CD4-positive, alpha-beta T cell treated with Interleukin-6 at 100 ng/mL for 8 hours (primary cell): ENCODE results near the gene ARL5A.
A peak's percentile ranks its signal among the peaks of the same experiment; 100 is the strongest.
"Not testable (repeated sequence)": the region's sequence is repeated elsewhere in the genome, so short reads cannot be mapped to it uniquely, and the experiment has no call there.

Experiments
- DNase-seq: peaks from one replicate; pipeline ENCODE4 v3.0.0-alpha.2; 2020; ENCODE audit warnings: mixed read lengths, low spot score

Gene ARL5A, protein sequence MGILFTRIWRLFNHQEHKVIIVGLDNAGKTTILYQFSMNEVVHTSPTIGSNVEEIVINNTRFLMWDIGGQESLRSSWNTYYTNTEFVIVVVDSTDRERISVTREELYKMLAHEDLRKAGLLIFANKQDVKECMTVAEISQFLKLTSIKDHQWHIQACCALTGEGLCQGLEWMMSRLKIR

DNA sequence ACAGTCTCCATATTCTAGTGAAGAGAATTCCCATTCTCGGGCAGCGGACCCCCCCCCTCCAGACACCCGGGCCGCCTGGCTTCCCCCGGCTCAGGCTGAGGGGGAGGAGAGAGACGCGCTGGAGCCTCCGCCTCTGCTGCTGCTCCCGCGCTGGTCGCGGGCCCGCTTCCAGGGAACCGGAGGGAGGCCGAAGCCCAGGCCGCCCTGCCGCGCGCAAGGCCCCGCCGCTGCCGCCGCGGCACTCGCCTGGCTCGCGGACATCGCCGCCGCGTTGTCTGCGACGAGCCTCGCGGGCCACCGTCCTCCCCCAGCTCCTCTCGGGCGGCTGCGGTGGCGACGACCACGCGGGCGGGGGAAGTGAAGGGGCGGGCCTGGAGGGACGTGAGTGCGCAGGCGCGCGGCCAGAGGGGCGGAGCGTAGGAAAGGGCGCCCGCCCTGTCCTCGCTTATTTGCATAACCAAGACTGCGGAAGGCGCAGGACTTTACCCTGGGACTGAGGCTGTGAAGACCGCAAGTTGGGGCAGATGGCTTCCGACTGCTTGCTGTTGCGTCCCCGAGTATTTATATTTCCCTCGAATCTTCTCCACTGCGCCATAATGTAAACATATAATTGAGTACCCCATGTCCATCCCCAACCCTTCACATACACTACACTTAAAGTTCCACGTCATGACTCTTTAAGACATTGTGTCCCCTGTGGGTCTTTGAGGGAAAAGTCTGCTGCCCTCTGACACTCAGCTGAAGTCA, at the start of gene ARL5A:
Gene ARL5A, minus strand, starts transcription at position 279 of the 747 bp plus-strand sequence. Its CDS starts 245 bp downstream, at position 34.
- DNase-seq, result peak; percentile 94

DNA sequence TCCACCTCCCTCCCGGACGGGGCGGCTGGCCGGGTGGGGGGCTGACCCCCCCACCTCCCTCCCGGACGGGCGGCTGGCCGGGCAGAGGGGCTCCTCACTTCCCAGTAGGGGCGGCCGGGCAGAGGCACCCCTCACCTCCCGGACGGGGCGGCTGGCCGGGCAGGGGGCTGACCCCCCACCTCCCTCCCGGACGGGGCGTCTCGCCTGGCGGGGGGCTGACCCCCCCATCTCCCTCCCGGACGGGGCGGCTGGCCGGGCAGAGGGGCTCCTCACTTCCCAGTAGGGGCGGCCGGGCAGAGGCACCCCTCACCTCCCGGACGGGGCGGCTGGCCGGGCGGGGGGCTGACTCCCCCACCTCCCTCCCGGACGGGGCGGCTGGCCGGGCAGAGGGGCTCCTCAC, 47.4 kb upstream of the ARL5A start:
- not testable (repeated sequence) for DNase-seq

DNA sequence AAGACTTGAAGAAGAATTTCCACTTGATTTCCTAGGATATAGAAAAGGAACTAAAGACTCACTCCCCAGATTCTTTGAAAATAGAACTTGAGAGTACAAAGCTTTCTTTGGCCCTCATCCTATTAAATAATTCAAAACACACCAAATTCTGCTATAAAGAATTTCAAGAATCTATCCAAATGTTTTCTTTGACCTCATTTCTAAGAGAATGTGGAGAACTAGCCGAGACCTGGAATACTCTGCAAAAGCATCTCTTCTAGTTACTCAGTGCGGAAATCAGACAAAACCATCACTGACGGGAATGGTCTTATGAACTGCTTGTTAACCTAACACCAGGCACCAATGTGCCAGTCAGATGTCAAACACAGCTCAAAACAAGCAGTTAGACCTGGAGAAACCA, 44.2 kb upstream of the ARL5A start:
- no peak for DNase-seq

DNA sequence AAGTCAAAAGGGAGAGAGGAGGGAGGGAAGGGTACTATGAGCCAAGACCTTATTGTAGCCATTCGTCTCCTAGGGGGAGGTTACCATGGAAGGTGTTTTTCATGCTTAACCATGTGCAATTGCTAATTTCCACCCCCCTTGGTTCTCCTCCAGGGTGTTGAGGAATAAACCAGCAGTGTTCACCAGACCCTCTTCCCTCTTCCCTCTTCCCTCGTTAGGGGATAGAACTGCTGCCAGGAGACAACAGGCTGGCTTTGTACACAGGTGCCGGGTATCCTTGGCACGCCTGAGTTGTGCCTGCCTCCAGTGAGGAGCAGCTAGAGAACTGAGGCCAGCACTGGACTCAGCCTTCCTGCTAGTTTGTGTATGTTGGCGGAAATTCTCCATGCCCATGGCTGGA, 41.1 kb upstream of the ARL5A start:
- no peak for DNase-seq

DNA sequence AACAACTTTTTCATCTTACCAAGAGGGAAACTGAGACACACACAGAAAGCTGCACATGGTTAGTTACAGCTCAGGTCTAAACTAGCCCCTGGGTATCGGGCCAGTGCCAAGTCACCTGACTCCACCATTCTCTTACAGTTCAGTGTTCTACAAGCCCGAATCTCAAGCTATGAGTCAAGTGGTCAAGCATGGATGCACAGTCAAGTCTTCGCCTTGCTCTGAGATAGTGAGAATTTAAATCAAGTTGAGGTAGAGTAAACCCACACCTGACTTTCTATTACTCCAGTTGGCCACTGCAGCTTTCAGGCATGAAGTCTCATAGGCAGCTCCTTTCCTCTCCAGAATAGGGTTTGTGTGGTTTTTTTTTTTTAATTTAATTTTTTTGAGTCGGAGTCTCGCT, 34.5 kb upstream of the ARL5A start:
- DNase-seq, result no peak

DNA sequence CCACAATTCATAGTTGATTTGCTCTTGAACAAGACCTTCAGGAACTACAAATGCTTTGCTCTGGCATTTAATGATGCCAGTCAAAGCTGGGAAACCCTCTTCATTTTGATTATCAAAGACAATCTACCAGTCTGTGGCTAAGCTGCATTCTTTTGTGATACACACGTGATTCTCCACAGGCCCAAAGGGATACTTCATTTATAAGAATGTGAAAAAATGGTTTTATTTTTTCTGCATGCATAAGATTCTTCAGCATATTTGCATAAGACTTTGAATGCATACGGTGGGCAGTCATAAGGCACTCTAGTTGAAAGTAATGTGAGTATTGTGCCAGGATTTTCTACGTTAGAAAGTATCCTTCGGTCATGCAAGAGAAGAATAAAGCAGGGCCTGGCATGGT, 33.0 kb upstream of the ARL5A start:
- no peak for DNase-seq

DNA sequence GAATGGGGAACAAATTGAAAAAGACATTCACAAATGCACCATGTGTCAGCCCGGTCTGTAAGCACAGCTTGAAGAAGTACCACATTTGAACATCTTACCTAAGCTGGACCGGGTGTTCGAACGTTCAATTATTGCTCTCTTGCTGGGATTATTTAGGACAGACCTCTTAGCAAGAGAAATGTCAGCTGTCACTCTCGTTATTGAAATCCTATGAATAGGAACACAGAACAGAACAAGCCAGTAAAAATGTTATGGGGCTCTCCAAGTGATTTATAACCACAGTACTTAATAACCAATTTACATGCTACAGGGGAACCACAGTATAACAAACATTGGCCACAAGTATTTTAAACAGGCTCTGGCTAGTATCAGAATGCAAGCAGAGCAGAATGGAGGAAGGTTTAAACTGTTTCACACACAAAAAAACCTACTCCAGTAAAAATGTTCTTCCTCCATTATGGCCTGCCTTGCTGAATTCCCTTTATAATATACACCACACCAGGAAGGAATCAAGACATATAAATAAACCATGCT, 32.5 kb upstream of the ARL5A start:
- no peak for DNase-seq

DNA sequence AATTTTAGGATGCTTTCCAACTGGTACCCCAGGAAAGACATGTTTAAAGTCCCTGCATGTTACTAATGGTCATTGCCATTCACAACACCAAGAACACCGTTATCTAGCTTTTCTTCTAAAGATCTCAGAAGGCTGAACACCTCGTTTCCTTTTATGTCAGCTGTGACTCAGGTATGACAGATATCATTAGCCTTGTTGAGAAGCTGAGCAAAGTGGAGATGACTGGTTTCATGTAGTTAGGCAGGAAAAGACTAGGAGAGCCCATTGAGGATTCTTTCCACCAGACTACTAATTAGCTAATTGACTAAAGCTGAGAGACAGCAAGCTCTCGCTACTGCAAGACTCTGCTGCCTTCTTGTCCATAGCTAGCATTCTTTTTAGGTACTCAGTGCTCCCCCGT, 32.0 kb upstream of the ARL5A start:
- no peak for DNase-seq

DNA sequence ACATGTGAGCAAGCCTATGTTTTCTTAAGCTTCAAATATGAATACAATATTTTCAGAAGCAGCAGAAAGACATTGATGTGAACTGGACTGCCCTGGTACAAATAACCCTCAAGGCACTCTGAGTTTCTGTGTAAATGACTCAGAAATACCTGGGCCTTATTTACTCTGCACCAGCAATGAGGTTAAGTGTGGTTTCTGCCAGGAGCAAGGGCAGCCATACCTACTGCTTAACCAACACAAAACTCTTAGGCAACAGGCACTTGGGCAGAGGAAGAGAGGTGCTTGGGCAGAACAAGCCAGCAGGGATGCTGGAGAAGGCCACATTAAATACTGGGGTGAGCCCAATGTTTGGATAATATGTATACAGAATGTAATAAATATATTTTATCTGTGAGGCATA, 29.4 kb upstream of the ARL5A start:
- DNase-seq, result no peak

DNA sequence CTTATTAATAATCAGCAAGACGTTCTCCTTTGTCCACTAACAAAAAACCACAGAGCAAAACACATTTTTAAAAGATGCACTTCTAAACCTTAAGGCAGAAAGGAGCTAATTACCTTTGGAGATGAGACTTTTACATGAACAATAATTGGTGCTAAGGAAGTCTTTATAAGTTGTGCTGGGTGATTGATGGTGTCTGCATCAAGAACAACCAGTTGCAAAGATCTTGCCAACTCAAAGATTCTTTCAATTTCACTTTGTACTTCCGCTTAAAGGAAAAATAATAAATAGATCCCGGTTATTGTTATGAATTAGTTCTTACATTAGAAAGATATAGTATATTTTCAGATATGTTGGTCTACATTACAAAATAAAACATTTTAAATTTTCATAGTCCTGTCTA, 26.9 kb upstream of the ARL5A start:
- no peak for DNase-seq

DNA sequence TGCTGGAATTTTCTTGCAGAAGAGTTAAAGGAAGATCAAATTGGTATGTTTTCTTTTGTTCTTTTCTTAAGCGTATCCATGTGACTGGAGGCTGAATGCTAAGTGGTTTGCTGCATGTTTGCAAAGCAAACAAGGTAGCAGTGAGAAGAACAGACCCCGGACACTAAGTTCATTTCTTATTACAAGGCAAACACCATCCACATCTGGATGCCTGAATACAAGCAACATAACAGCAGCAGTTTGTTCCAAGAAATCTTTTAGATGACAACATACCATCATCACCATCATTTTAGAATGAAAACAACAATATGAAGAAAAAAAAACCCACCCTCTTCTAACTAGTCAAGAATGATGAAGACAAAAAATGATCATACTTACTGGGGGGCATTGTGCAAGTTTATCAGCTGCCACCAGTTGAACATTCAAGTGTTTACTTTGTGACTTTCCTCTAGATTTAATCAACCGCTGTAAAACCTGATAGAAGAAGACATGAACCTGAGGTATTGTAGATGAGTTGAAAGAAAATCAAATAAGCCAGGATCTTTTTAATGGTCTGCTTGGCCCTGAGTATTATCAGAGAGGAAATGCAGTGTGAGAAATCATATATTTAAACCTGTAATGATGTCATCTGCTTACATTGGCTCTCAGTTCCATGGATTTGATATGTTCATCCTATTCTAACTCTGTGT, 25.0 kb upstream of the ARL5A start:
- DNase-seq, result no peak

DNA sequence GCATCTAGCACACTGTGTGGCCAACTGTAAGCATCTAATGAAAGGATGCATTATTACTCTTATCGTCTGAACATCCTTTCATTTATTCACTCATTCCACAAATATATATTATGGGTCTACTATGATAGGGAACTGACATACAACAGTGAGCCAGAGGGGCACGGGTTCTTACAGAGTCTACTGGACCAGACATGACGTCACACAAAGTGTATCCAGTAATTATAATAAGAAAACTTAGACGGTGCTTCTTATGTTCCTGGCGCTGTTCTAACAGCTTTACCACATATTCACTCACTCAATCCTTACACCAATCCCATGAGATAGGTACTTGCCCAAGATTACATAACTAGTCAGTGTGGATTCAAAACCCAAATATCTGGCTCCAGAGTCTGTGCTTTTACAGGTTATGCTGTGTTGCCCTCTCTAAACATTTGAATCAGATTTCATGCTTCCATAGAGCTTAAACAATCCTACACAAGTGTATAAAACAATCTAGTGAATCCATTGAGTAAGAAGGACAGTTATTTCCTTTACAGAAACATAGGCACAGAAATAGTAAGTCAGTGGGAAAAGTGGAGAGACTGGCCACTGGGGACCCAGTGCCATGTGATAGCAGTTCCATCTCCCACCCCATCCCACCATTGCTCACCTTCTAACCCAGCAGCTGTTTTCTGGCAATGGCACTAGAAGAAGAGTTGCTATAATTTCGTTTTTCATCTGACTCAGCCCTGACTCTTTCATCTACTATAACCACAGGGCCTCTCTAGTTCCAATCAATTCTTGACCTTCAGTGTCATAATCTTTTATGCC, 24.2 kb upstream of the ARL5A start:
- no peak for DNase-seq

DNA sequence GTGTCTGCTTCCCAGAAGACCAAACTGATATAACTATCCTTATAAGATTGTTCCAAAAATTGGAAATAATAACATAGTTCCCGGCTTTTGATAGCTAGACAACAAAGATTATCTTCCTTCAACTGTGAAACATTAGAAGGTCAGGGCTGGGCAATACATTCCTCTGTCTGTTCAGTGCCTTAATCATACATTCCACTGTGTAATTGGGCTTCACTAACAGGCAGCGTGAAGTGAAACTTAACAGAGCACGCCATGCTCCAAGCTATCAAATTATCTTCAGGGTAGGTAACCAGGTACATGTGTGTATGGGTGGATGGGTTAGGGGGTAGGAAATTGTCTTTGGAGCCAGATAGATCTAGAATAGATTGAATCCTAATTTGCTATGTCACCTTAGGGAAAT, 23.5 kb upstream of the ARL5A start:
- DNase-seq, result no peak

DNA sequence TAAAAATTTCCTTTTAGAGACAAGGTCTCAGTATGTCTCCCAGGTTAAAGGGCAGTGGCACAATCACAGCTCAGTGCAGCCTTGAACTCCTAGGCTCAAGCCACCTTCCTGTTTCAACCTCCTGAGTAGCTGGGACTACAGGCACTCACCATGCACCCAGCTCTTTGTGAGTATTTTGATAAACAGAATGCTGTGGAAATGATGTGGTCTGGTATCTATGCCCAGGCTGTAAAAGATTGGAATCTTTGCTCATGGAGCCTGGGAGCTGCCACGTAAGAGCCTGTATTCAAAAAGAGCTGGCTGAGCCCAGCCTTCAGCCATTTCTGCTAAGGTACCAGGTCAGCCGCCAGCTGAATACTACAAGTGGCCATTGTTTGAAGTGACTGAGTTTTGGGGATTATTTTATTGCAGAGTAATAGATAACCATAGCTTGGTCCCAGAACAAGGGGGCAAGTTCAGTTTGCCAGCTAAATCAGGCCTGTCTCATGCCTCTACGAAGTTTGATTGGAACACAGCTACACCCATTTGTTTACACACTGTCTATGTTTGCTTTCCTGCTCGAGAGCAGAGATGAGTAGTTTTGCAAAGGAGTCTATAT, 21.3 kb upstream of the ARL5A start:
- no peak for DNase-seq

DNA sequence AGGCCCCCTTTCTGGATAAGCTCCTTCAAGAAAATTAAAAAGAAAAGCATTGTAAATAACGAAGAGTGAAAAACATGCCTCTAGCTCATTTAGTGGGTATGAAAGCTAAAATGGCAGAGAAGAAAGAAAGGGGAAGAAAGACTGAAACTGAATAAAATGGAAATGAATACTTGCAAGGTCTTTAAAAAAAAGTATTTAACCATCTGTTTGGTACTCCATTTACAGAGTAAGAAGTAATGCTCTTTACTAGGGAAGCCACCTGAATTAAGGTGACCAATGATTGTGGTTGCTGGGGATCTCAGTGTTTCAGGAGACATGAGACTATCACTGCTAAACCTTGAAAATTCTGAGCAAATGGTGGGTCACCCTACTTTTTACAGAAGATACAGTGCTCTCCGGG, 17.7 kb upstream of the ARL5A start:
- no peak for DNase-seq

DNA sequence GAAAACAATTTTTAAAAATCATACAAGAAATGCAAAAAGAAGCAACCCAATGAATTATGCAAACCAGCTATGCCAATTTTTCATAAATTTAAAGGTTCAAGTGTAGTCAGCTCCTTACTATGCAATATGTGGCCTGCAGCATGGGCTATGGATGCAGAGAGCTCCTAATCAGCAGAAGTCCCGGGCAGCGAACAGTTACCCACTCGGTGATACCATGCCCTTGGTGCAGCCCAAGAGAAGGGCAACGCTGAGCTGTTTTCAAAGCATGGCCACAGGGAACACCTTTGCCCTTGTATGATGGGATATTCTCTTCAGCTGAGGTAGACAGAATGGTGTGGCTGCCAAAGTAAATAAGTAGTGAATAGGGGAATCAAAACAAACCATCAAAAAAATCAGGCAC, 17.3 kb upstream of the ARL5A start:
- no peak for DNase-seq

DNA sequence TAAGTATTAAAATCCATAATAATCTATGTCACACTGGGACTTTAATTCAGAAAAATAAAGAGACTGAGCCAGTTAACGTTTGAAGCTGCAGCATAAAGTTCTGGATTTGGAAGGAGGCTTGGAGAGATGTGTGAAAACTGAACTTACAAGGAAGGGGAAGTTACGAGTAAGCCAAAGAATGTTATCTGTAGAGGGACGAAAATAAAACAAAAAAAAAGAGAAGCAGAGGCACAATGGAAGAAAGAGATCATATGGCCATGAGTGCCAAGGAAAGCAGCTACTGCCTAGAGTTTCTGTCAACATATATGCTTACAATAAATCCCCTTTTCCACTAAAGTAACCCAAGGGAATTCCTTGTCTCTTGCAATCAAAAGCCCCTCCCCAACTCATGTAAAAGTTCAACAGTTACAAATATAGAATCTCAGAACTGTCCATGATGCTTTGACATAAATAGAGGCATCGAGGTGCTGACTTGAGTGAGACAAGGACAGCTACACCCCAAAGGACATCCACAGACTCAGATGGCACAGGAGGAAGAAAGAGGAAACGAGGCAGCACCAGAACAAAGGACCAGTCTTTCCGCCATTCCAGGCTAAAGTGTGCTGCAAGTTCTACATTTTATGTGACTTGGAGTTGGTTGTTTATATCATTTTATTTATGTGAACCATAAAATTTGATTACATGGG, 16.1 kb upstream of the ARL5A start:
- DNase-seq, result no peak

DNA sequence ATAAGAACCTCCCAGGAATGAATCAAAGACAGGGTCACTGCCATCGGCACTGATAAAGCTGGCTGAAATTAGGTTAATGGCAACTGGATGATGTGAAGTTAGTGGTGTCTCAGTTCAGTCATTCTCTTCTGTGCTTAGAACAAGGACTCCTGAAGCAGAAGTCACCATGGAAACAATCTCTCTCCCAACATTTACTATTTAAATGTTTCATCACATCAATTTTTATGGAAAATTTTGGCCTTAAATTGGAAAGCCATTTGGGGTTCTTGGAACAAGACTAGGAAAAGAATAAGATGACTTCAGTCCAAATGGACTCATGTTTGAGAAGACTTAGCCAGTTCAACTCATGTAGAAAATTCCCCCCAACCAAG, 15.5 kb upstream of the ARL5A start:
- DNase-seq, result no peak

DNA sequence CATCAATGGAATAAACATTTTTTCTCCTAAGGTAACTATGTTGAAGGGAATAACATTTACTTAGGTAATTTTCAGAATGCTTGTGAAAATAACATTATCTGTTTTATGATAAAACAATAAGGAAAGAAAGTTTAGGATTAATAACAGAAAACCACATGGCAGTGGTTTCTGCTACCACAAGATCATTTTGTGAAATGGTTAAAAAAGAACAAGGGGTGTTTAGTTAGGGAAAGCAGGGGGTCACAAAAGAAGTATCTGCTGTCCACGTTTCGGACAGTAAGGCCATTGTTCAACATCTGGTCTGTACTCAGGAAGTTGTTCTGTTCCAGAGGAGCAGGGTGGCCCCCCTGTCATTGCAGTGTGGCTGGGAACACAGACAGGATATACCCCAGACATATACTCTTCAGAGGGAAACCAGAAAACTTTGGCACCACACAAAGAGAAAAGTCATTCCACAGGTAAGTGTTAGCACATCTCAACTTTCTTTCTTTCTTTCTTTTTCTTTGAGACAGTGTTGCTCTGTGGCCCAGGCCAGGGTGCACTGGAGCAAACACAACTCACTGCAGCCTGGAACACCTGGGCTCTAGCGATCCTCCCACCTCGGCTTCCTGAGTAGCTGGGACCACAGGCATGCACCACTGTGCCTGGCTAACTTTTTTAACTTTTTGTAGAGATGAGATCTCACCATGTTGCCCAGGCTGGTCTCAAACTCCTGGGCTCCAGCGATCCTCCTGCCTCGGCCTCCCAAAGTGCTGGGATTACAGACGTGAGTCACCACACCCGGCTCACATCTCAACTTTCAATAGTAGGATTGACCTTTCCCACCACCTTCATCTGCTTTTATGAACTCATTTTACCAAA, 14.8 kb upstream of the ARL5A start:
- DNase-seq, result no peak

DNA sequence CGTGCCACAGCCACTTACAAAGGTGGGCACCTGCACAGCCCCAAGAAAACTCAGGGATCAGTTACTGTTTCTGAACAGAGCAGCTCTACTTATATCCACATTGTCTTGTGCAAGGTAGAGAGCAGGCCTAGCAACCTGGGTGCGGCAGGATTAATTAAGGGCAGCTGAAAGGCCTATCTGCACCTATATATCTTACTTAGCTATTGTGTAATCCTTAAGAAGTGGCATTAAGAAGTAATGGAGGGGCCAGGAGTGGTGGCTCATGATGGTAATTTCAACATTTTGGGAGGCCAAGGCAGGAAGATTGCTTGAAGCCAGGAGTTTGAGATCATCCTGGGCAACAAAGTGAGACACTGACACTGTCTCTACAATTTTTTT, 12.8 kb upstream of the ARL5A start:
- DNase-seq, result no peak
